Kidney capillary endothelial cell (primary cell): ENCODE measurements around the gene GDNF.
A peak's percentile ranks its signal among the peaks of the same experiment; 100 is the strongest.
"Not testable (repeated sequence)": the region's sequence is repeated elsewhere in the genome, so short reads cannot be mapped to it uniquely, and the experiment has no call there.

Experiments
- DNase-seq: peaks from one replicate; pipeline ENCODE4 v3.0.0-alpha.2; 2018; ENCODE audit warnings: low spot score

Gene GDNF

DNA sequence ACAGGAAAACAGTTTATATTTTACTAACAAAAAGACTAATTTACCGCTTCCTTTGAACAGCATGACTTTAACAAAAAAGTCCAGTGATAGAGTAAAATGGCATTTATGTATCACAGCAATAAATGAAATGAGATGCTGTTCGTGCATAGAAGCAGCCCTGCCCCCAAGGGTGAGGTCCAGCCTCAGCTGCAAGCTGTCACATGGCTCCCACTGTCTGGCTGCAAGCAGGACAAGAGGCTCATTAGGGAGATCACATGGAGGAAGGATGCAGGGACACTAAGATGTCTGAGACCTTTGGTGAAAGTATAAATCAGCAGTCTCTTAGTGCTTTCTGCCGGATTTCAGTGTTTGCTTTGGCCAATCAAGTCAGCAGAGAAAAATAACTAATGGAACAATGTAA is 23.0 kb downstream of the GDNF start:
- no peak for DNase-seq

DNA sequence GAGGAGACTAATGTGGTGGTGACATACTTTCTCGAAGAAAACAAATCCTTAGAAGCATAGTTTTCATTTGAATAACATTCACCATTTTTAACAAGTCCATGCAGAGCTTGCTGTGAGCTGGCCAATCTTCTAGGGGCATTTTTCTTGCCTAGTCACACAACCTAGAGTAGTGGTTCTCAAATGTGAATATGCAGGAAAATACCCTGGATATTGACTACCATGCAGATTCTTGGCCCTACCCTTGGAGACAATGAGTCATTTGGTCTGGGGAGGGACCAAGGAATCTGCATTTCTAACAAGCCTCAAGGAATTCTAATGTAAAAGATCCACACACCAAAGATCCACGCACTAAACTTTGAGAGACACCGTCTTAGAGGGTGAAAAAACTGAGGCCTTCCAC is 23.5 kb downstream of the GDNF start:
- no peak for DNase-seq

DNA sequence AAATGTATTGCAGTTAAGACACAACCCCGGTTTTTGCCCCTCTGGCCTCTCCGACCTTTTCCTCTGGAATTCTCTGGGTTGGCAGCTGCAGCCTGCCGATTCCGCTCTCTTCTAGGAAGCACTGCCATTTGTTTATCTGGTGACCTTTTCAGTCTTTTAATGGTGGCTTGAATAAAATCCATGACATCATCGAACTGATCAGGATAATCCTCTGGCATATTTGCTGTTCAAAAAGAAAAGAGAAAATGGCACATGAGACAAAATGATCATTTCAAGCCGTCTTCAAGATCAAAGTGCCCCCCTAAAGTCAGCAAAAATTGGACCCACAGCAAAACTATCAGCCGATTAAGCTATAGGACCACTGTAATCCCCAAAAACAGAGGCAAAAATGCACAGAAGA is 23.9 kb downstream of the GDNF start:
- DNase-seq = no peak

DNA sequence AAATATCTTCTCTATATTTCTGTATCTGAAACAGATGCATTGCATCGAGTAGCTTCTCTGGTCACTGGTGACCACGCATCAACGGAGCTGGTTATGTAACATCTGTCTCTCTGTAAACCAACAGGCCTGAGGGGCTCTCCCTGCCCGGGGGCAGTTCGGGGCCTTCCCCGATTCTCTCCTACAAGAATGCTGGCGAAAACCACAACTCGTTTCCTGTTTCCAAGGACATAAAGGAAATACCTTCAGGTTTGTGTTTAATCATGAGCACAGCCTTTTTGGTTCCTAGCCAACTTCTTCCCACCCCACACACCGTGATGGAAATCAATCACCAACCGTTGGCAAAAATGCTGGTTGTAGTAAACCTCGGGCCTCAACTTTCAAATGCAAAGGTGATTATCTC is 25.1 kb downstream of the GDNF start:
- DNase-seq = no peak

DNA sequence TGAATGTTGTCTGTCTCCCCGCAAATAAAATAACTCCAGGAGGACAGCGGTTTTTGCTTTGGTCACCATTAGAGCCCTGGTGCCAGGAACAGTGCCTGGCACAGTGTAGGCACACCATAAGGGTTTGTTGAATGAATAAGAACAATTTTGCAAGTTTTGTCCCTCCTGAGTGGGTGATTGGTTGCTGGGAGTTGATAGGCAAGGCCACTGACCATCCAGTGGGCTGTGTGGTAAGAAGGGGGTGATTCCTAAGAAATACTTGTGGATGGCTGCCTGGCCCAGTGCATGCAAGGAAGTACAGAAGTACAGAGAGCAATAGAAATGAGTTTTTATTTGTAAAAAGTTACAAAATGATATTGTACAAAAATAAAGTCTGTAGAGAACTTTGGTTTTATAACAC is 27.5 kb downstream of the GDNF start:
- DNase-seq = no peak

DNA sequence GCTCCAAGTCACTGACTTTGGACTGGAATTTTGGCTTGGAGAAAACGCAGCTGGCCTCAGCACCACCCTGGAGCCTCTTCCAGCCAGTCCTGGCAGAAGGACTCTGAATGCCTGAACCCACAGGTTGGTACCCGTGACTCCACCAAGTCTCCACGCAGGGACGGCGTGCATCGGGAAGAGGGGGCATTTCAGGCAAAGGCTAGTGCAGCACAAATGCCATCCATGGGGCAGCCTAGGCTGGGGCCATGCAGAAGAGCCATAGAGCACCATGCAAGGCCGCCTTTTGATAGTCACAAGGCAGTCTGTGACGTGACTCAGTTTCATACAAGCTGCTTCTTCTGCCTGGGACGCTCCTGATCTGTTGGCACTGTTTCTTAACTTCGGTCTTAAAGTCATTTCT is 28.0 kb downstream of the GDNF start:
- DNase-seq = no peak

DNA sequence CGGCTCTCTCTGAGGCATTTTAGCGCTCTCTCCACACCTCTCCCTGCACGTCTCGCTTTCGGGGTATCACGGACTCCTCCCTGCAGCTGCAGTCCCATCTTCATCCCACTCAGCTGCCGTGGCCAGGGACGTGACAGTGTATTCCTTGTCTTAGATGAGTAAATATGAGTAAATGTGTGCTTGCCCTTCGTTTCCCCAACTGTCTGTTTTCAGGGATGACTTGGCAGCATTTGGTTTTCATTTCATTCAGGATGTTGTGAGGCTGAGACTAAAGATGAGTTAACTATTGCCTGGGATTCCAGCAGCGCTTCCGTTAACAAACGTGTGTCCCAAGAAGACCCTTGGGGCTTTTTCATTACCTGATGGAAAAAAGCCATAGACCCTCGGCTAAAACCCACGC is 29.5 kb downstream of the GDNF start:
- no peak for DNase-seq

DNA sequence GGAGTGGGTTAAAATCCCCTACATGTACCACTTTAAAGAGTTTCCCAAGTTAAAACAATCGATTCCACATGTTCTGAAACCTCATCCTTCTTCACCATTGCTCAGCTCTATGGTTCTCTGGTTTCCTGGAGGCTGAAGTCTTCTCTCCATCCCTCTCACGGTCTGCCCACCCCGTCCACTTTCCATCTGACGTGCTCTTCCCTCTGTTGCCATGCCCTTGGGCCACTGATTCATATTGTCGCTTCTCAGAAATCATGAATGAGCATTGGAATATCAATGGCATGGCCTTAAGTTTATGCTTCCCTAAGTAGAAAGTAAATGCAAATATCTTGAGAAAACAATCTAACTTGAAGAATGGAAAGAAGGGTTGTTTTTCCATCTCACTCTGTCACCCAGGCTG is 30.9 kb downstream of the GDNF start:
- no peak for DNase-seq

DNA sequence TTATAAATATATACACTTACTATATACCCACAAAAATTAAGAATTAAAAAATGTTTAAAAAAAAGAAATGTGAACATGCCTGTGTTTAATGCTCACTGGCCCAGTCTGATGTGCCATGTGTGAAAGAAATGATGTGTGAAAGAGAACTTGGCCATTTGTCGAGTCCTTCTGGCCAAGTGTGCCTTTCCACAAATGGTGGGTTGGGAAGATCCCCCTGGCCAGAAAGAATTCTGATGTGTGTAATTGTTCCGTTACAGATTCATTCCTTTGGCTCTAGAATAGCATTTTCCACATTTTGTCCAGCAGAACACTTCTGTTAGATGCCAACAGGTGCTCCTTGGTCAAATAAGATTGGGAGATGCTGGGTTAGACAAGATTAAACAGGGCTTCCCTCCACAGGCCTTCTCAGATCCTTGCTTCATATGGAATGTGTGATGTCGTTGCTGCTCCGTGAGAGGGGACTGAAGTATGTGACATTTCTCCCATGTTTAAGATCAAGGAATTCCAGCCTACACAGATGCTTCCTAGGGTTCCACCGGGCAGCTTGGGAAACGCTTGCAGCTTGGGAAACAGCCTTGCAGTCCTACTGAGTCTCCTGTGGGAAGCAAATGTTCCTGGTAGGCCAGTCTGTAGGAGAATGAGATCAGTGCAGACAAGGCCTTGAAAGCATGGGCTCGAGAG is 32.1 kb downstream of the GDNF start:
- no peak for DNase-seq

DNA sequence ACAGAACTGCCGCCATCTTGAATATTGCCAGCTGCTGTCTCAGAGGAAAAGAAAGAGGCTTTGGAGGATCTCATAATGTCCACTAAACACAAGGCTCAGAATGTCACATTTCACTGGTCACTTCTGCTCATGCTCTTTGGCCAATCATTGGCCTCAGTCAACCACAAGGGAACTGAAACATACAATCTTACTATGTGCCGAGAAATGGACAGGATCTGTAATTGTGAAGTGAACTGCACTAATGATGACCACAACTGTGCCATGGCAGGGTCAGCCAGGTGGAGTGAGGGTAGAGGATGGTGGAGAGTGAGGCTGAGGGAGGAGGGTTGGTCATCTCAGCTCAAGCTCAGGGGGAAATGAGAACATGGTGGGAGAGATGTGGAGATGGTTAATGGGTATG is 32.8 kb downstream of the GDNF start:
- no peak for DNase-seq

DNA sequence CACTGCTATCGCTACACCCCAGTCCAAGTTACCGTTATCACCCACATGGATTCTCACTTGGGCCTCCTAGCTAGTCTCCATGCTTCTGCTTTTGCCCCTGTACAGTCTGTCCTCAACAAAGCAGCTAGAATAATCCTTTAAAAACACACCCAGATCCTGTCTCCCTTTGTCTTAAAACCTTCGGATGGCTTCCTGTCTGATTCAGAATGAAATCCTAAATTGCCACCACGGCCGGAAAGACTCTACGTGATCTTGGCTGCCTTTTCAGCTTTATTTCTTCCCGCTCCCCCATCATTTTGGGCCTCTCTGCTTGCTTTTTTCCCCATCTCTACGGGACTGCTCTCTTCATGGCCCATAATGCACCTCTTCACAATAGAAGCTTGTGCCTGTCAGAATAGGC is 33.4 kb downstream of the GDNF start:
- peak; percentile 56 for DNase-seq

DNA sequence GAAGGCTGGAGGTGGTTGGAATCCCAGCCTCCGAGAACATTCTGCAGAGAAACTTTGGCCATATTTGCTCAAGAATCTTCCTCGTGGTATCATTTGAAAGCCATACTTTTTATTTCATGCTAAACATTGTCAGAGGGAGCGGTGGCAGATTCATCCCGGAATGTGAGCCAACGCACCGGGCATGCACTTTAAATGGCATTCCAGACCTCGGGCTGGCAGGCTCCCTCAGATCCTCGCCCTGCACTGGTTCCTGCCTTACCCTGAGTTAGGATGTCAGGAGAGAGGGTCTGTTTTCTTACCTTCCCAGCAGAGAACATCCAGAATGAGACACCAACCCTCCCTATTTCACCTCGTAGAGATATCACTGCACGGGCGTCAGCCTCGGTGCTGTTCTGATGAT is 33.8 kb downstream of the GDNF start:
- DNase-seq = no peak

DNA sequence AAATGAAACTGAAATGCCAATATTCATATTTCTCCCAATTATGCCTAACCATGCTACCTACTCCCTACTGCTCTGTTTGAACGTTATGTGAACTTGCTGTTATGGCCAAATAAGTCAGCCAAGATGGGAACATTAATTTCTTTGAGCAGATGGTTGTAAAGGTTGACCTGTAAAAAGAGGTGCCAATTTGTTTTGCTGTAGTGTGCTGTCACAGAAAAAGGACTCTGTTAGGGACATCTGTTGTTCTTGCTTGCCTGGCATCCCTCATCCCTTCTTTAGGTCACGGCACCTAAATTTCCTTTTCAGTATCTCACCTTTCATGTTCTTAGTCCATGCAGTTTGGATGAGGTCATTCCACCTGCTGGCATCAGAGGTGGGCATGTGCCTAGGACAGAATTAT is 35.4 kb downstream of the GDNF start:
- no peak for DNase-seq

DNA sequence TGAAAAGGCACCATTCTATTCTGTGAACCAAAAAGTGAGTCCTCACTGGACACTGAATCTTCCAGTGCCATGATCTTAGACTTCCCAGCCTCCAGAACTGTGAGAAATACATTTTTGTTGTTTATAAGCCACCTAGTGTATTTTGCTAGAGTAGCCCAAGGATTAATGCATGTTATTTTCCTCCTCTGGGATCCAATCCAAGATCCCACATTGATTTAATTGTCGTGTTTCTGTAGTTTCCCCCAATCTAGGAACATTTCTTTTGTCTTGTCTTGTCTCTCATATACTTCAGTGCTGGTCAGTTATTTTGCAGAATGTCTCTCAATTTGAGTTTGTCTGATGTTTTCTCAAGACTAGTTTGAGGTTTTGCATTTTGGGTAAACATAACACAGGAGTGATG is 36.4 kb downstream of the GDNF start:
- no peak for DNase-seq

DNA sequence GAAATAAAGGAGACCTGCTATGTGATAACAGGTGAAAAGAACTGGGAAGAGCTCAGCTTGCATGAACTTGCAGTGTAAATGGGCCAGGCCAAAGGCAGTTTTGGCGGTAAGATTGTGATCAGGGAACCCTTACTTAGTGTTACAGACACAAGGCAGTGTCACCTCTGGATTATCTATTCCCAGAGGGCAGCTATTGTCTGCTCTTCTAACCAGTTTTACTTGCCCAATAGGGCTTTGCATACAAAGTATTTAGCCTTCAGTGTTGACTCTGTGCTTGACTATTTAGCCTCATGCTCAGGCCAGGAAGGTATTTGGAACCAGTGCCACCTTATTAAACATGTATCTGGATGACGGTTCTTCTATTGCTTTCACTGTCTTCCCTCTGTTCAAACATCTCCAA is 38.3 kb downstream of the GDNF start:
- DNase-seq = no peak

DNA sequence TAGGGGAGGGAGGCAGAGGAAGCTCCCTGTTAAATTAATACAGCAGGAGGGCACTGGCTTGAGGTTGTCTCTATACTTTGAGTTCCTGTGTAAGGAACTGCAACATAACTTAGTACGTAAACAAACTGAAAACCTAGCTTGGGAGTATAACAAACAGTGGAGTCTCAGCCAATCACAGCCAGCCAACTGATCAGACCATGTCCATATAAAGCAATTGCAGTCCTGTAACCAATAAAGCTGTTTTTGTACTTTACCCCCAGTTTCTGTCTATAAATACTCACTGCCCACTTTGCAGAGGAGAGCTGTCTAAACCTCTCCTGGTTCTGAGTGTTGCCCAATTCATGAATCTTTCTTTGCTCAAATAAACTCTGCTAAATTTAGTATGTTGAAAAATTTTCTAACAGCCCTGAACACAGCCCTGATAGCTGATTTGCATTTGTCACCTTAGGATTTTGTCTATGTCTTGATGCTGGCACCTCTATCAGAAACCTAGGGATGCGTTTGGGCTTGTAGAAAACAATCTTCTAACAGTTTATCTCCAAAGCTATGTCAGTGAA is 39.9 kb downstream of the GDNF start:
- DNase-seq = no peak

DNA sequence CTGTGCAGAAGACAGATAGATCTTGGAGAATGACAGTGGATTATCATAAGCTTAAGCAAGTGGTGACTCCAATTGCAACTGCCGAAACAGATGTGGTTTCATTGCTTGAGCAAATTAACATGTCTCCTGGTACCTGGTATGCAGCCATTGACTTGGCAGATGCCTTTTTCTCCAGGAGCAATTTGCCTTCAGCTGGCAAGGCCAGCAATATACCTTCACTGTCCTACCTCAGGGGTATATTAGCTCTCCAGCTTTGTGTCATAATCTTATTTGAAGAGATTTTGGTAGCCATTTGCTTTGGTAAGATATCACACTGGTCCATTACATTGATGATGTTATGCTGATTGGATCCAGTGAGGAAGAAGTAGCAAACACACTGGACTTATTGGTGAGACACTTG is 43.4 kb downstream of the GDNF start:
- DNase-seq = not testable (repeated sequence)

DNA sequence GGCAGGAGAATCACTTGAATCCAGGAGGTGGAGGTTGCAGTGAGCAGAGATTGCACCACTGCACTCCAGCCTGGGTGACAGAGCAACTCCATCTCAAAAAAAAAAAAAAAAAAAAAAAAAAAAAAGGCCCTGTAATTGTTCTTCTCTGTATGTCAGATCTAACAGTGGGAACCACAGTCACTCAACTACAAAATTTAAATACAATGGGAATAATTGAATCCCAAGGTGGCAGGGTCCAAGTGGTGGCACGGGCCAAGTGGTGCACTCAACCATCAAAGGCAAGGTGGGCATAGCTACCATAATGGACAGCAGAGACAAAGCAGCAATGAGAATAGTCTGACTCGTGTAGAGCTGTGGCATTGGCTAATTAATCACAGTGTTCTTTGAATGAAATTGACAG is 44.5 kb downstream of the GDNF start:
- DNase-seq = not testable (repeated sequence)

DNA sequence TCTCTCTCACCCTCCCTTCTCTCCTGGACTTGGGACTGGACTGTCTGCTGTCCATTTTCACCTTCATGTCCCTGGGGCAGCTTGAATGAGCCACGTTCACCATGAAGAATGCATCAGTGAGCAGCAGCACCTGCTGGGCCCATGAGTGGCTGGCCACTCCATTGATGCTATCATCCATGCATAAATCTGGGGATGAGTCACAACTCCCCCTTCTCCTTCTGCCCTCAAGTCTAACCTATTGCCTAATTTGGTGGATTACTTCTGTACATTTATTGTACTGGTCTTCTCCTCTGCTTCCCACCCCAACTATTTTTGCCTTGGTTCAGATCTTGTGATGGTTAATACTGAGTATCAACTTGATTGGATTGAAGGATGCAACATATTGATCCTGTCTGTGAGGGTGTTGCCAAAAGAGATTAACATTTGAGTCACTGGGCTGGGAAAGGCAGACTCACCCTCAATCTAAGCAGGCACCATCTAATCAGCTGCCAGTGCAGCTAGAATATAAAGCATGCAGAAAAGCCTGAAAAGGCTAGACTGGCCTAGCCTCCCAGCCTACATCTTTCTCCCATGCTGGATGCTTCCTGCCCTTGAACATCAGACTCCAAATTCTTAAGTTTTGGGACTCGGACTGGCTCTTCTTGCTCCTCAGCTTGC is 46.7 kb downstream of the GDNF start:
- DNase-seq = no peak

DNA sequence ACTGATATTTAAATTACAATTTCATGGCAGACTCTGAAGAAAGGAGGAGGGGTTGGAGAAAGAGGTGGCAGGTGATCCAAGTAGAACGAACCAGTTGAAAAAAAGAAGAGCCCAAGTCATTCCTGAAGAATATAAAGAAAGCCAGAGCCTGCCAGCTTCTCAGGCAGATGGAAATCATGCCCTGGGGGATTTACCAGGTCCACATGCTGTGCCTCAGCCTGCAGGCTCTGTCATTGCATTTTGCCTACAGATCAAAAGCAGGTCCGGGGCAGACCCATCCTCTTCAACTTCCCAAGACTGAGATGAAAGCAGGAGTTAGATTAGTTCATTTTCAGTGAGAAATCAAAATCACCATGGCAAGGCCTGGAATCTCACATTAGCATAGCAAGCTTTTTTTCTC is 48.5 kb downstream of the GDNF start:
- DNase-seq = no peak

DNA sequence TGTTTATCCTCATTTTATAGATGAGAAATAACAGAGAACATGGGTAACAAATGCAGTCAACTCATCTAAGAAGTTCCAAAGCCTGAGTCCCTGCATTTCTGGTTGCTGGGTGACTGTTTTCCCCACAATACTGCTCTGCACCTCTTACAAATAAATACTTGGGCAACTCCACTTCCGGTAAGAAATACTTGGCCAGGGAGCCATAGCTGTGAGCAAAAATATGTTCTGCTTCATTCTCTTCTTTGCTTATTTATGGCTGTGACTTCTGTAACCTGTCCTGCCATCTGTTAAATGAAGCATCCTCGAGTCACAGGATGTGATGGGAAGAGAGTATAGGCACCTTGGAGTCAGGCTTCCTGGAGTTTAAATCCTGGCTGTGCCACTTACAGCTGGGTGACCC is 49.9 kb downstream of the GDNF start:
- no peak for DNase-seq

DNA sequence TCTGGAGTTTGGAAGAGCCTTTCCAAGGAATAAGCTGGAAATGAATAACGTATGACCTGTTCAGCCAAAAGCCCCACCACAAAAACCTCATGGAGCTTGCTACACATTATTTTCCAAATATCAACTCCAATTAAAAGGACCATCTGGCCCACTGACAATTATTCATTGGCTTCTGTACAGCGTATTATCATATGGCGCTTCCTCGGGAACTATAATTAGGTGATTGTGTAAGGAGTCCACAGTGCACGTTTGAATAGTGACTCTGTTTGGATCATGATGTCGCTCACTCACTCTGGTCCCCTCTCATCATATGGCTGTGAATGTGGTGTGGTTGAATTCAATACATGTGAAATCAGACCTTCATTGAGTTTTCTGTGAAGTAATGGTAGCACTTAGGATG is 52.1 kb downstream of the GDNF start:
- no peak for DNase-seq

DNA sequence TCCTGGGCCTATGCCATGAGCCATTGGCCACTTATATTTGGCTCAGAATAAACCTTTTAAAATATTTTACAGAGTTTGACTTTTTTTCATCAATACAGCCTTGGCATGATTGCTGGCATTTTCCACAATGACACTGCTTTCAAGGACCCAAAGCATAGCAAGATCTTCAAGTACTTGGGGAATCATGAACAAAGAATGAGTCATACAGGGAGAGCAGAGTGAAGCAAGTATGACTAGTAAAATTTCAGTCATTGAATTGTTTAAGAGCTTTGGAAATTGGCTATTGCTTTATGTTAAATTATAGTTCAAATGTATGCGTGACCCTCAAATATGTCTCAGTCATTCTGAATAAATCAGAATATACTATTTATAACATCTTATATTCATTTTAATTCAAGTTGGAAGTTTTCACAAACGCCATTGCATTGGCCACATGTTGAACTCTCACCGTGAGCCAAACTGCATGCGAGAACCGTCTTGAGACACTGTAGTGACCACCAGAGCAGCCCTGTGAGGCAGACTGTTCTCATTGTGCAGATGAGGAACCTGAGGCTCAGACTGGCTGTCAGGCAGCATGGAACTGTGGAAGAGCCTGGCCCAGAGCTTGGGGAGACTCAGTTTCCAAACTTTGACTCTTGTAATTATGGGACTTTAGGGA is 52.9 kb downstream of the GDNF start:
- peak; percentile 18 for DNase-seq
